Osteoblast (primary cell): ENCODE measurements around the gene CCDC50. TPM values are rescaled to one million over a fixed set of nuclear protein-coding genes. Genes with fewer than 3 reads are reported as not detected.

Experiments
- DNase-seq: peaks from one replicate; pipeline ENCODE4 v3.0.0; 2011; ENCODE audit warnings: low spot score, mixed read lengths; ENCODE audit not compliant: insufficient read length; ENCODE audit errors: missing footprints
- H2AFZ ChIP-seq: 2 replicates; pipeline ENCODE4 v1.6.0; 2011; ENCODE audit warnings: mild to moderate bottlenecking, low read length
- H3K27ac ChIP-seq: 2 replicates; pipeline ENCODE4 v1.5.1; 2011; ENCODE audit warnings: mild to moderate bottlenecking, low read depth, low read length, moderate library complexity
- H3K27me3 ChIP-seq: 2 replicates; pipeline ENCODE4 v1.6.0; 2012; ENCODE audit warnings: mild to moderate bottlenecking, control low read depth, inconsistent platforms, low read length, moderate library complexity; ENCODE audit not compliant: insufficient read depth
- H3K36me3 ChIP-seq: 2 replicates; pipeline ENCODE4 v1.5.1; 2011; ENCODE audit warnings: mild to moderate bottlenecking, low read length, control low read depth, moderate library complexity; ENCODE audit not compliant: insufficient read depth
- H3K4me1 ChIP-seq: 2 replicates; pipeline ENCODE4 v1.5.1; 2011; ENCODE audit warnings: mild to moderate bottlenecking, low read length, control low read depth, moderate library complexity; ENCODE audit not compliant: insufficient read depth
- H3K4me2 ChIP-seq: 2 replicates; pipeline ENCODE4 v1.6.0; 2011; ENCODE audit warnings: mild to moderate bottlenecking, low read length; ENCODE audit not compliant: insufficient read depth
- H3K4me3 ChIP-seq: fragments of 200-600 bp; sonication (generic); 3 replicates; pipeline ENCODE4 v1.5.1; 2012; ENCODE audit warnings: mild to moderate bottlenecking, low read length, inconsistent platforms; ENCODE audit not compliant: insufficient read depth
- H3K79me2 ChIP-seq: 2 replicates; pipeline ENCODE4 v1.6.0; 2012; ENCODE audit warnings: mild to moderate bottlenecking, low read length, control low read depth, inconsistent platforms; ENCODE audit not compliant: insufficient read depth
- H3K9me3 ChIP-seq: 2 replicates; pipeline ENCODE4 v1.5.1; 2011; ENCODE audit warnings: low read depth, low read length, control low read depth
- H4K20me1 ChIP-seq: 2 replicates; pipeline ENCODE4 v1.6.0; 2012; ENCODE audit warnings: mild to moderate bottlenecking, low read length, control low read depth; ENCODE audit not compliant: insufficient read depth
- total RNA-seq: library from RNA; depleted of rRNA; stranded (reverse); fragments of >200 nt; gene quantifications from 2 replicates; pipeline ENCODE4 v1.2.3, GENCODE V29; 2012
- TF ChIP-seq, protein P1 (sequence below): IDR thresholded peaks from 2 replicates; pipeline ENCODE4 v1.5.1; 2011; ENCODE audit warnings: mild to moderate bottlenecking, low read depth, low read length, moderate library complexity; ENCODE audit errors: extremely low read depth

CCDC50 gene
- total RNA-seq, 1 donor: 78.2 TPM

DNA sequence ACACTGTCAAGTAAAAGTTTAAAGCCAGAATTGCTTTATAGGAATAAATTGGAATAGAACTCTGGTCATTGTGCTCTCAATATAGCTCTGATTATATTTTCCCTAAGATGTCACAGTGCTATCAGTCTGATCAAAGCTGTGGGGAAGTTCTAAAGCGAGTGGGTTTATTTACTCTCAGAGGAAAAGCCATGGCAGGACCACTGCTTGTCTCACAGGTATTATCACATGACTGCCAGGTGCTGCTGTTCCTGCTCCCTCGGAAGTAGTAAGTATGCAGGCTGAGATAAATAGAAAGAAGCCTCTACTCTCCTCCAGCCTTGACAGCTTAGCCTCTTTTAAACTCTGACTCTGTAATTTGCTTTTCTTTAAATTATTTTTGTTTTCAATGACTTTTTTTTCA, 50.3 kb downstream of the CCDC50 start:
- Histone ChIP-seq H3K27me3 (no peaks in the 10 kb centered on the region), H3K27ac (no peak overlapping the region), H2AFZ (no peak overlapping the region), H3K9me3 (no peaks in the 10 kb centered on the region), H3K4me3 (no peak overlapping the region), H4K20me1 (no peaks in the 10 kb centered on the region), H3K4me2 (no peak overlapping the region), H3K36me3 (peaks cover 44% of the 10 kb centered on the region), H3K4me1 (peaks cover 42% of the 10 kb centered on the region), H3K79me2 (peaks cover 24% of the 10 kb centered on the region)
- DNase-seq: no peak
- TF ChIP-seq, protein P1, sequence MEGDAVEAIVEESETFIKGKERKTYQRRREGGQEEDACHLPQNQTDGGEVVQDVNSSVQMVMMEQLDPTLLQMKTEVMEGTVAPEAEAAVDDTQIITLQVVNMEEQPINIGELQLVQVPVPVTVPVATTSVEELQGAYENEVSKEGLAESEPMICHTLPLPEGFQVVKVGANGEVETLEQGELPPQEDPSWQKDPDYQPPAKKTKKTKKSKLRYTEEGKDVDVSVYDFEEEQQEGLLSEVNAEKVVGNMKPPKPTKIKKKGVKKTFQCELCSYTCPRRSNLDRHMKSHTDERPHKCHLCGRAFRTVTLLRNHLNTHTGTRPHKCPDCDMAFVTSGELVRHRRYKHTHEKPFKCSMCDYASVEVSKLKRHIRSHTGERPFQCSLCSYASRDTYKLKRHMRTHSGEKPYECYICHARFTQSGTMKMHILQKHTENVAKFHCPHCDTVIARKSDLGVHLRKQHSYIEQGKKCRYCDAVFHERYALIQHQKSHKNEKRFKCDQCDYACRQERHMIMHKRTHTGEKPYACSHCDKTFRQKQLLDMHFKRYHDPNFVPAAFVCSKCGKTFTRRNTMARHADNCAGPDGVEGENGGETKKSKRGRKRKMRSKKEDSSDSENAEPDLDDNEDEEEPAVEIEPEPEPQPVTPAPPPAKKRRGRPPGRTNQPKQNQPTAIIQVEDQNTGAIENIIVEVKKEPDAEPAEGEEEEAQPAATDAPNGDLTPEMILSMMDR: no peak

DNA sequence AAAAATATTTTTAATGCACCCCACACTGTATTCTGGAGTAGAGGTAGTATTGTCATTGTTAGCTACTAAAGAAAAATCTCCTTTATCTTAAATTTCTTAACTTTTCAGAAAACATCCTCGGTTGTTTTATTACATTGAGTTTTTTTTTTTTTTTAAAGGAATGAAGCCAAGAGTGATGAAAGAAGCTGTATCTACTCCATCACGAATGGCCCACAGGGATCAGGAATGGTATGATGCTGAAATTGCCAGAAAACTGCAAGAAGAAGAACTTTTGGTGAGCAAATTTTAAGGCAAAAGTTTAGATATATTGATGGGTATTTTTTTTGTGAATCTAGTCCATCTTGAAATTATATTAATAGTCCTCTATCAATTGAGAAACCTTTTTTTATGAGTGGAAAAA, 50.8 kb downstream of the CCDC50 start:
- H3K27me3 ChIP-seq: no peaks in the 10 kb centered on the region
- H3K27ac ChIP-seq: no peak overlapping the region
- TF ChIP-seq, protein P1: no peak
- H3K36me3 ChIP-seq: peaks cover 42% of the 10 kb centered on the region
- H3K4me1 ChIP-seq: peaks cover 42% of the 10 kb centered on the region
- no peaks in the 10 kb centered on the region for H4K20me1 ChIP-seq
- DNase-seq: no peak
- no peaks in the 10 kb centered on the region for H3K9me3 ChIP-seq
- no peak overlapping the region for H2AFZ ChIP-seq
- H3K4me2 ChIP-seq: no peak overlapping the region
- H3K79me2 ChIP-seq: peaks cover 21% of the 10 kb centered on the region
- no peak overlapping the region for H3K4me3 ChIP-seq

DNA sequence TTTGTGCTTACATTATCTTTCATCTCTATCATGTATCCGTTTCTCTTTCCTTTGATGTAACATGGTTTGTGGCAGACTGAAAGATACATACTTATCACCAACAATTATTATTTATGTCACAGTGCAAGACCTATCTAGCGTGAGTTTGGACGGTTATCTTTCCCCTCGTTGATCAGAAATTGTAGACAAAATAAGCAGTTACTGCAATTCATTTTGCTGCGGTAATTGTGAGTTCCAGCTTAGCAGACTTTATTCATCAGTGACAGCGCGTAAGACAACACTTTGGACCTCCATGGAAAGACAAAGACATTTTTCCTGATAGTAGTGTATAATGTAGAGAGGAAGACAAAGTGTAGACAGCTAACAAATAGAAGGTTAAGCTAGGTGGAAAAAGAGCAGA, 52.1 kb downstream of the CCDC50 start:
- Histone ChIP-seq H2AFZ (no peak overlapping the region), H3K36me3 (peaks cover 34% of the 10 kb centered on the region), H3K4me1 (peaks cover 36% of the 10 kb centered on the region), H3K4me2 (no peak overlapping the region), H3K27me3 (no peaks in the 10 kb centered on the region), H3K9me3 (no peaks in the 10 kb centered on the region), H3K79me2 (peaks cover 18% of the 10 kb centered on the region), H3K4me3 (no peak overlapping the region), H3K27ac (no peak overlapping the region), H4K20me1 (no peaks in the 10 kb centered on the region)
- TF ChIP-seq, protein P1: no peak
- DNase-seq: no peak

DNA sequence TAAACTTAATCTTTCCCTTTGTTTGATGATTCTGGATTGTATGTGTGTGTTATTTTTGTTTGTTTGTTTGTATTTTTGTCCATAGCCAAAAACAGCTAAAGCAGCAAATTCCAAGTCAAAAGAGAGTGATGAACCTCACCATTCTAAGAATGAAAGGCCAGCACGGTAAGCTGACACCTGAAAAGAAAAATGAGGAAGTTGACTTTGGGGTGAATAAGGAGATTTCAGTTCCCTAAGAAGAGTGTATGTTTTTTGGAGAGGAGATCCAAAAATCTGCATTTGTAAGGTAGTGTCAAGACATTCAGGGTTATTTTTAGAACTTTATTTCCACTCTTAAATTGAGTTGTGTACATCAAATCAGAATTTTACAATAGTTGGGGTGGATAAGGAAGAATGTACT, 53.5 kb downstream of the CCDC50 start:
- no peak overlapping the region for H3K4me2 ChIP-seq

More for the DNA sequence above, 53.5 kb downstream of the CCDC50 start:
- Histone ChIP-seq H3K4me1 (peaks cover 27% of the 10 kb centered on the region), H3K4me3 (no peak overlapping the region), H3K36me3 (peaks cover 34% of the 10 kb centered on the region), H3K27me3 (no peaks in the 10 kb centered on the region), H3K27ac (no peak overlapping the region), H4K20me1 (no peaks in the 10 kb centered on the region), H3K9me3 (no peaks in the 10 kb centered on the region), H3K79me2 (peaks cover 16% of the 10 kb centered on the region), H2AFZ (no peak overlapping the region)
- TF ChIP-seq, protein P1: no peak
- DNase-seq: no peak
